ENCODE results near the gene BST1. TPM values are rescaled to one million over a fixed set of nuclear protein-coding genes. Genes with fewer than 3 reads are reported as not detected.

BST1 gene
- total RNA-seq, 2 experiments from 2014 or later: 0.47 to 0.66 TPM

- ChIA-PET CTCF (interaction anchor here (1.0 to 1.3 kb wide), 2 partner anchors 15 to 16 kb away, joined by 3 read pairs; no protein-coding TSS in a partner anchor), POLR2A (no interaction called here)
- DNase-seq (no peak), ATAC-seq (no peak)
- H3K4me1 Mint-ChIP-seq: no peaks in the 10 kb centered on the region
- peaks cover 12% of the 10 kb centered on the region for H3K36me3 Mint-ChIP-seq (ENCODE audit: low read depth)
- no peaks in the 10 kb centered on the region for H3K27me3 Mint-ChIP-seq
- H3K4me3 Mint-ChIP-seq: no peak overlapping the region
- intact Hi-C loops (cut with DNase I, micrococcal nuclease): no loop called here
- no peak overlapping the region for H3K27ac Mint-ChIP-seq
- no peaks in the 10 kb centered on the region for H3K9me3 Mint-ChIP-seq (ENCODE audit: low read depth)
These were observed 11.3 kb upstream of the BST1 start for GRCh38 chr4:15691346-15692135.

GRCh38 chr4:15692602-15693001, 10.3 kb upstream of the BST1 start:
- ATAC-seq (no peak), DNase-seq (no peak)
- Mint-ChIP-seq H3K27me3 (peaks cover 6% of the 10 kb centered on the region), H3K9me3 (ENCODE audit: low read depth) (no peaks in the 10 kb centered on the region), H3K27ac (no peak overlapping the region), H3K4me1 (no peaks in the 10 kb centered on the region), H3K4me3 (no peak overlapping the region), H3K36me3 (ENCODE audit: low read depth) (peaks cover 3% of the 10 kb centered on the region)
- ChIA-PET POLR2A (no interaction called here), CTCF (interaction anchor here (1.0 to 1.3 kb wide), 2 partner anchors 16 to 19 kb away, joined by 3 to 4 read pairs; no protein-coding TSS in a partner anchor)
- intact Hi-C loops (cut with DNase I, micrococcal nuclease): no loop called here

- H3K36me3 Mint-ChIP-seq (ENCODE audit: low read depth): no peaks in the 10 kb centered on the region
- ChIA-PET CTCF (interaction anchor here (0.7 to 1.4 kb wide), 5 partner anchors 10 to 1007 kb away, joined by 3 to 7 read pairs (median 3); no protein-coding TSS in a partner anchor), POLR2A (no interaction called here)
- ATAC-seq: no peak
- H3K4me3 Mint-ChIP-seq: no peak overlapping the region
- H3K4me1 Mint-ChIP-seq: no peaks in the 10 kb centered on the region
- no peaks in the 10 kb centered on the region for H3K9me3 Mint-ChIP-seq (ENCODE audit: low read depth)
- intact Hi-C loops (cut with DNase I, micrococcal nuclease): no loop called here
- H3K27ac Mint-ChIP-seq: no peak overlapping the region
- no peak for DNase-seq
- peaks cover 8% of the 10 kb centered on the region for H3K27me3 Mint-ChIP-seq
These were observed 8.4 kb upstream of the BST1 start for GRCh38 chr4:15694431-15694830.

GRCh38 chr4:15695240-15695699, 7.6 kb upstream of the BST1 start:
- H3K9me3 Mint-ChIP-seq (ENCODE audit: low read depth): no peaks in the 10 kb centered on the region
- H3K4me3 Mint-ChIP-seq: no peak overlapping the region
- H3K27me3 Mint-ChIP-seq: peaks cover 14% of the 10 kb centered on the region
- ChIA-PET CTCF (interaction anchor here (0.7 to 1.4 kb wide), 5 partner anchors 10 to 1006 kb away, joined by 3 to 7 read pairs (median 3); no protein-coding TSS in a partner anchor), POLR2A (no interaction called here)
- H3K36me3 Mint-ChIP-seq (ENCODE audit: low read depth): no peaks in the 10 kb centered on the region
- H3K4me1 Mint-ChIP-seq: no peaks in the 10 kb centered on the region
- no peak for DNase-seq
- ATAC-seq: no peak
- H3K27ac Mint-ChIP-seq: no peak overlapping the region
- intact Hi-C loops (cut with DNase I, micrococcal nuclease): no loop called here

GRCh38 chr4:15695729-15696128, 7.1 kb upstream of the BST1 start:
- POLR2A ChIA-PET: no interaction called here

GRCh38 chr4:15696866-15697265, 6.0 kb upstream of the BST1 start:
- DNase-seq (no peak), ATAC-seq (no peak)
- H3K27ac Mint-ChIP-seq: peak overlapping the region; percentile 5
- no peak overlapping the region for H3K4me3 Mint-ChIP-seq
- no peaks in the 10 kb centered on the region for H3K36me3 Mint-ChIP-seq (ENCODE audit: low read depth)
- no peaks in the 10 kb centered on the region for H3K9me3 Mint-ChIP-seq (ENCODE audit: low read depth)
- no peaks in the 10 kb centered on the region for H3K4me1 Mint-ChIP-seq
- POLR2A ChIA-PET: no interaction called here
- peaks cover 14% of the 10 kb centered on the region for H3K27me3 Mint-ChIP-seq
- CTCF ChIA-PET: no interaction called here
- intact Hi-C loops (cut with DNase I, micrococcal nuclease): no loop called here

More at GRCh38 chr4:15695729-15696128, 7.1 kb upstream of the BST1 start:
- intact Hi-C loops (cut with DNase I, micrococcal nuclease): no loop called here
- H3K27me3 Mint-ChIP-seq: peaks cover 14% of the 10 kb centered on the region
- H3K9me3 Mint-ChIP-seq (ENCODE audit: low read depth): no peaks in the 10 kb centered on the region
- no peaks in the 10 kb centered on the region for H3K36me3 Mint-ChIP-seq (ENCODE audit: low read depth)
- no peak for DNase-seq
- no peaks in the 10 kb centered on the region for H3K4me1 Mint-ChIP-seq
- CTCF ChIA-PET: interaction anchor here (0.7 kb wide), 1 partner anchor 568 kb away, joined by 3 read pairs; no protein-coding TSS in a partner anchor
- H3K4me3 Mint-ChIP-seq: no peak overlapping the region
- ATAC-seq: no peak
- H3K27ac Mint-ChIP-seq: no peak overlapping the region

GRCh38 chr4:15703439-15703838, 574 bp downstream of the BST1 start:
- intact Hi-C loops (cut with DNase I, micrococcal nuclease): loop anchor here in 1 of 2 experiments (2.0 kb wide), 1 partner anchor 21 kb away; no protein-coding TSS in a partner anchor
- Mint-ChIP-seq H3K27ac (peak overlapping the region; percentile 44), H3K4me1 (peaks cover 4% of the 10 kb centered on the region), H3K9me3 (ENCODE audit: low read depth) (no peaks in the 10 kb centered on the region), H3K4me3 (peak overlapping the region; percentile 75), H3K36me3 (ENCODE audit: low read depth) (no peaks in the 10 kb centered on the region), H3K27me3 (peaks cover 10% of the 10 kb centered on the region)
- DNase-seq: no peak
- peak; percentile 14 for ATAC-seq
- CTCF ChIA-PET: no interaction called here
- POLR2A ChIA-PET: no interaction called here

GRCh38 chr4:15704129-15704528, 1.3 kb downstream of the BST1 start:
- no peak for ATAC-seq
- ChIA-PET POLR2A (no interaction called here), CTCF (no interaction called here)
- intact Hi-C loops (cut with DNase I, micrococcal nuclease): no loop called here
- no peaks in the 10 kb centered on the region for H3K36me3 Mint-ChIP-seq (ENCODE audit: low read depth)
- peaks cover 4% of the 10 kb centered on the region for H3K4me1 Mint-ChIP-seq
- H3K4me3 Mint-ChIP-seq: no peak overlapping the region
- no peaks in the 10 kb centered on the region for H3K9me3 Mint-ChIP-seq (ENCODE audit: low read depth)
- DNase-seq: no peak
- H3K27me3 Mint-ChIP-seq: peaks cover 10% of the 10 kb centered on the region
- no peak overlapping the region for H3K27ac Mint-ChIP-seq

- Mint-ChIP-seq H3K36me3 (ENCODE audit: low read depth) (no peaks in the 10 kb centered on the region), H3K27me3 (peaks cover 2% of the 10 kb centered on the region), H3K4me1 (peaks cover 4% of the 10 kb centered on the region), H3K4me3 (no peak overlapping the region), H3K9me3 (ENCODE audit: low read depth) (no peaks in the 10 kb centered on the region), H3K27ac (no peak overlapping the region)
- ChIA-PET POLR2A (no interaction called here), CTCF (no interaction called here)
- intact Hi-C loops (cut with DNase I, micrococcal nuclease): no loop called here
- ATAC-seq (no peak), DNase-seq (no peak)
These were observed 3.9 kb downstream of the BST1 start for GRCh38 chr4:15706646-15707362.

- POLR2A ChIA-PET: no interaction called here
These were observed 4.5 kb downstream of the BST1 start for GRCh38 chr4:15707363-15707715.

GRCh38 chr4:15711762-15712161, 8.9 kb downstream of the BST1 start:
- peak; percentile 63 for ATAC-seq
- Mint-ChIP-seq H3K4me3 (no peak overlapping the region), H3K9me3 (ENCODE audit: low read depth) (no peaks in the 10 kb centered on the region), H3K4me1 (no peaks in the 10 kb centered on the region), H3K27ac (no peak overlapping the region), H3K36me3 (ENCODE audit: low read depth) (no peaks in the 10 kb centered on the region), H3K27me3 (no peaks in the 10 kb centered on the region)
- CTCF ChIA-PET: interaction anchor here (1.2 to 1.9 kb wide), 2 partner anchors 18 to 94 kb away, joined by 4 to 5 read pairs; no protein-coding TSS in a partner anchor
- POLR2A ChIA-PET: no interaction called here
- intact Hi-C loops (cut with DNase I, micrococcal nuclease): no loop called here
- no peak for DNase-seq

More at GRCh38 chr4:15707363-15707715, 4.5 kb downstream of the BST1 start:
- no peaks in the 10 kb centered on the region for H3K36me3 Mint-ChIP-seq (ENCODE audit: low read depth)
- intact Hi-C loops (cut with DNase I, micrococcal nuclease): no loop called here
- ATAC-seq (no peak), DNase-seq (no peak)
- H3K4me3 Mint-ChIP-seq: no peak overlapping the region
- H3K9me3 Mint-ChIP-seq (ENCODE audit: low read depth): no peaks in the 10 kb centered on the region
- peaks cover 2% of the 10 kb centered on the region for H3K27me3 Mint-ChIP-seq
- H3K27ac Mint-ChIP-seq: no peak overlapping the region
- H3K4me1 Mint-ChIP-seq: peaks cover 4% of the 10 kb centered on the region
- CTCF ChIA-PET: interaction anchor here (1.0 kb wide), 1 partner anchor 11 kb away, joined by 3 read pairs; no protein-coding TSS in a partner anchor

Data from activated CD4-positive, alpha-beta T cell treated with anti-CD3 and anti-CD28 coated beads for 36 hours (primary cell).